HG03103 (cell line): ENCODE data around the gene SP5.
"Not testable (repeated sequence)": the region's sequence is repeated elsewhere in the genome, so short reads cannot be mapped to it uniquely, and the experiment has no call there.

Experiments
- ATAC-seq: cut with Tn5 transposase; IDR thresholded peaks from one replicate; pipeline ENCODE4 v1.9.1; 2021; ENCODE audit warnings: low read depth; ENCODE audit not compliant: unreplicated experiment

SP5 gene

GRCh38 chr2:170715062-170715931, at the start of gene SP5:
TSS of gene SP5 (plus strand) at chr2:170715337. CDS start at chr2:170715513, 176 bp downstream.
- no peak for ATAC-seq

- ATAC-seq: no peak
Measured at GRCh38 chr2:170665743-170666142, 49.4 kb upstream of the SP5 start.

GRCh38 chr2:170669909-170670308, 45.2 kb upstream of the SP5 start:
- ATAC-seq: no peak

- no peak for ATAC-seq
Measured at GRCh38 chr2:170670651-170671050, 44.5 kb upstream of the SP5 start.

- no peak for ATAC-seq
Measured at GRCh38 chr2:170671079-170671478, 44.1 kb upstream of the SP5 start.

- not testable (repeated sequence) for ATAC-seq
Measured at GRCh38 chr2:170674282-170674681, 40.9 kb upstream of the SP5 start.

GRCh38 chr2:170675701-170676100, 39.4 kb upstream of the SP5 start:
- no peak for ATAC-seq

GRCh38 chr2:170679607-170680079, 35.5 kb upstream of the SP5 start:
- ATAC-seq: no peak

GRCh38 chr2:170680172-170680941, 34.8 kb upstream of the SP5 start:
- peak; percentile 82 for ATAC-seq

- ATAC-seq: no peak
Measured at GRCh38 chr2:170681311-170681710, 33.8 kb upstream of the SP5 start.

GRCh38 chr2:170685591-170685990, 29.5 kb upstream of the SP5 start:
- no peak for ATAC-seq

GRCh38 chr2:170689481-170689880, 25.7 kb upstream of the SP5 start:
- no peak for ATAC-seq

GRCh38 chr2:170690640-170691039, 24.5 kb upstream of the SP5 start:
- ATAC-seq: no peak

GRCh38 chr2:170694316-170694715, 20.8 kb upstream of the SP5 start:
- ATAC-seq: no peak

- ATAC-seq: no peak
Measured at GRCh38 chr2:170695521-170696410, 19.4 kb upstream of the SP5 start.

GRCh38 chr2:170696948-170697347, 18.2 kb upstream of the SP5 start:
- ATAC-seq: no peak

GRCh38 chr2:170701011-170701410, 14.1 kb upstream of the SP5 start:
- no peak for ATAC-seq

- ATAC-seq: no peak
Measured at GRCh38 chr2:170703776-170704476, 11.2 kb upstream of the SP5 start.

- no peak for ATAC-seq
Measured at GRCh38 chr2:170707821-170708795, 7.0 kb upstream of the SP5 start.
